HG03103 (cell line): Measurements from ENCODE around the gene PPFIA2.

Source experiments
- ATAC-seq: cut with Tn5 transposase; IDR thresholded peaks from one replicate; pipeline ENCODE4 v1.9.1; 2021; ENCODE audit warnings: low read depth; ENCODE audit not compliant: unreplicated experiment

PPFIA2 gene

GRCh38 chr12:81465191-81465590, 294.0 kb downstream of the PPFIA2 start:
- no peak for ATAC-seq

- no peak for ATAC-seq
Measured at GRCh38 chr12:81461163-81461562, 298.0 kb downstream of the PPFIA2 start.

GRCh38 chr12:81450920-81451739, 308.0 kb downstream of the PPFIA2 start:
- peak; percentile 50 for ATAC-seq

- ATAC-seq: no peak
Measured at GRCh38 chr12:81441629-81442028, 317.5 kb downstream of the PPFIA2 start.

GRCh38 chr12:81440001-81440400, 319.1 kb downstream of the PPFIA2 start:
- no peak for ATAC-seq

GRCh38 chr12:81439344-81439743, 319.8 kb downstream of the PPFIA2 start:
- ATAC-seq: no peak

- no peak for ATAC-seq
Measured at GRCh38 chr12:81417056-81417455, 342.1 kb downstream of the PPFIA2 start.

- ATAC-seq: no peak
Measured at GRCh38 chr12:81416571-81416970, 342.6 kb downstream of the PPFIA2 start.

GRCh38 chr12:81414441-81414840, 344.7 kb downstream of the PPFIA2 start:
- ATAC-seq: no peak

- ATAC-seq: no peak
Measured at GRCh38 chr12:81412940-81413339, 346.2 kb downstream of the PPFIA2 start.

GRCh38 chr12:81403348-81403747, 355.8 kb downstream of the PPFIA2 start:
- ATAC-seq: no peak

- no peak for ATAC-seq
Measured at GRCh38 chr12:81401241-81401640, 357.9 kb downstream of the PPFIA2 start.

GRCh38 chr12:81400024-81400423, 359.1 kb downstream of the PPFIA2 start:
- no peak for ATAC-seq

- ATAC-seq: no peak
Measured at GRCh38 chr12:81395431-81395830, 363.7 kb downstream of the PPFIA2 start.

GRCh38 chr12:81389550-81390099, 369.5 kb downstream of the PPFIA2 start:
- no peak for ATAC-seq

- no peak for ATAC-seq
Measured at GRCh38 chr12:81386101-81386500, 373.0 kb downstream of the PPFIA2 start.

GRCh38 chr12:81381951-81382350, 377.2 kb downstream of the PPFIA2 start:
- no peak for ATAC-seq

- ATAC-seq: no peak
Measured at GRCh38 chr12:81378601-81379285, 380.4 kb downstream of the PPFIA2 start.

GRCh38 chr12:81377771-81378170, 381.4 kb downstream of the PPFIA2 start:
- ATAC-seq: no peak

GRCh38 chr12:81375969-81376368, 383.2 kb downstream of the PPFIA2 start:
- ATAC-seq: no peak

- no peak for ATAC-seq
Measured at GRCh38 chr12:81370456-81370855, 388.7 kb downstream of the PPFIA2 start.

- ATAC-seq: no peak
Measured at GRCh38 chr12:81369175-81369574, 390.0 kb downstream of the PPFIA2 start.
